ENCODE results near the gene PRRC1.

- TF ChIP-seq CTCF (IDR thresholded peaks at IDR 0.05) (no peak), POLR2A (IDR thresholded peaks at IDR 0.05) (no peak)
Observed at GRCh38 chr5:127563136-127563535, 45.7 kb downstream of the PRRC1 start.
